ENCODE results near the gene NUDT13. TPM values are rescaled to one million over a fixed set of nuclear protein-coding genes. Genes with fewer than 3 reads are reported as not detected.
A peak's percentile ranks its signal among the peaks of the same experiment; 100 is the strongest.

Gene NUDT13
- total and polyA plus RNA-seq, 9 of the 15 experiments (the other 6 are each of a cell fraction or from before 2014, with no cell fraction given): 4.7 to 11.1 (median 5.6) TPM

DNA sequence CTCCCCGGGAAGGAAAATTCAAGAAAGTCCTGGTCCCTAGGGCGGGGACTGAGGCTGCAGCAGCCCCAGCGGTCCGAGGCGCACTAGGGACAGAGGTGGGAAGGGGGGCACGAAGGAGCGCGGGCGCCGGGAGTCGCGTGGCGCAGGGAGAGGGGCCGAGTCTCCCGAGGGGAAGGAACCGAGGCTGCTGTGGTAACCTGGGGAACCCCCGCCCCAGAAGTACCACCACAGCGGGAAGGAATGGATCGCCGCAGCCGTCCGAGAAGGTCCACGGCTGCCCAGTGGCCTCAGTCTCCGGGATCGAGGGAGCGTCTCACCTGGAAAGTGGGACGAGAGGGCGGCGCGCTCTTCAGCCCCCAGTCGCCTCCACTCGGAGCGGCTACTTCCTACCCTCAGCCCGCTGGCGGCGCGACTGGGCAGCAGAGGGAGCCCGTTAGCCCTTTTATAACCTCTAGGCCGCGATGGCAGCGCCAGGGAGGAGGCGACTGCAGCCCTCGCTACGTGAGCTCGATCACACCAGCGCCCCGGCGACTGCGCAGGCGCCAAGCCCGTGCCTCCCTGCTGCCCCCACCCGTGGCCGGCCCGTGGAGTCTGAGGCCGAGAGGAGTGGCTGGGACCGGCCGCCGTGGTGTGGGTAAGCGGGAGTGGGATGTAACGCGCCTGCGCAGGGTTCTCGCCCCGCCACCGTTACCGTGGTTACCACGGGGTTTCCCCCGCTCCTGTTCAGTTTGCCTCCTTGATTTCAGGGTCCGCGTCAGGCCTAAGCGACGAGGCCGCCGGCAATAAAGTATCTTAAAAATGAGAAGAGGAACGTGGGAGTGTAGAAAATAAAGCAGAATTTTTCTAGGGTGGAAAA is 13.6 kb upstream of the NUDT13 start, which contains the start of gene P4HA1 (continued):
- TF ChIP-seq HDAC1 (IDR thresholded peaks at IDR 0.05): peak in 1 of 2 experiments; percentile 95; a peak in 2 of 4 replicates
- no peak for TF ChIP-seq MED1 (CRISPR knock-in tag; IDR thresholded peaks at IDR 0.05; ENCODE audit: borderline replicate concordance)
- TF ChIP-seq GTF2A2 (tag; IDR thresholded peaks at IDR 0.05): peak; percentile 84
- no peak for TF ChIP-seq TAF15 (IDR thresholded peaks at IDR 0.05; ENCODE audit: low read depth, low read length)
- TF ChIP-seq ZNF79 (CRISPR knock-in tag; IDR thresholded peaks at IDR 0.05; ENCODE audit: low read depth): no peak
- TF ChIP-seq HNRNPLL (IDR thresholded peaks at IDR 0.05; ENCODE audit: low read depth, low read length, poor library complexity, severe bottlenecking): no peak
- TF ChIP-seq, protein P1, sequence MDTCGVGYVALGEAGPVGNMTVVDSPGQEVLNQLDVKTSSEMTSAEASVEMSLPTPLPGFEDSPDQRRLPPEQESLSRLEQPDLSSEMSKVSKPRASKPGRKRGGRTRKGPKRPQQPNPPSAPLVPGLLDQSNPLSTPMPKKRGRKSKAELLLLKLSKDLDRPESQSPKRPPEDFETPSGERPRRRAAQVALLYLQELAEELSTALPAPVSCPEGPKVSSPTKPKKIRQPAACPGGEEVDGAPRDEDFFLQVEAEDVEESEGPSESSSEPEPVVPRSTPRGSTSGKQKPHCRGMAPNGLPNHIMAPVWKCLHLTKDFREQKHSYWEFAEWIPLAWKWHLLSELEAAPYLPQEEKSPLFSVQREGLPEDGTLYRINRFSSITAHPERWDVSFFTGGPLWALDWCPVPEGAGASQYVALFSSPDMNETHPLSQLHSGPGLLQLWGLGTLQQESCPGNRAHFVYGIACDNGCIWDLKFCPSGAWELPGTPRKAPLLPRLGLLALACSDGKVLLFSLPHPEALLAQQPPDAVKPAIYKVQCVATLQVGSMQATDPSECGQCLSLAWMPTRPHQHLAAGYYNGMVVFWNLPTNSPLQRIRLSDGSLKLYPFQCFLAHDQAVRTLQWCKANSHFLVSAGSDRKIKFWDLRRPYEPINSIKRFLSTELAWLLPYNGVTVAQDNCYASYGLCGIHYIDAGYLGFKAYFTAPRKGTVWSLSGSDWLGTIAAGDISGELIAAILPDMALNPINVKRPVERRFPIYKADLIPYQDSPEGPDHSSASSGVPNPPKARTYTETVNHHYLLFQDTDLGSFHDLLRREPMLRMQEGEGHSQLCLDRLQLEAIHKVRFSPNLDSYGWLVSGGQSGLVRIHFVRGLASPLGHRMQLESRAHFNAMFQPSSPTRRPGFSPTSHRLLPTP (IDR thresholded peaks at IDR 0.05; ENCODE audit: borderline replicate concordance, extremely low read depth, insufficient read length): no peak
- no peak for TF ChIP-seq CHD4 (IDR thresholded peaks at IDR 0.05; ENCODE audit: insufficient read depth, insufficient replicate concordance, low read depth, low read length, poor library complexity, severe bottlenecking)
- peak; percentile 1 for TF ChIP-seq DACH1 (IDR thresholded peaks at IDR 0.05; ENCODE audit: partially characterized antibody)
- TF ChIP-seq ZNF785 (CRISPR knock-in tag; IDR thresholded peaks at IDR 0.05): no peak
- TF ChIP-seq RAD51 (IDR thresholded peaks at IDR 0.05; ENCODE audit: borderline replicate concordance, low read depth): no peak
- peak in 1 of 2 experiments; percentile 83; a peak in 2 of 4 replicates for TF ChIP-seq TEAD1 (CRISPR knock-in tag; IDR thresholded peaks at IDR 0.05)
- TF ChIP-seq, protein P2, sequence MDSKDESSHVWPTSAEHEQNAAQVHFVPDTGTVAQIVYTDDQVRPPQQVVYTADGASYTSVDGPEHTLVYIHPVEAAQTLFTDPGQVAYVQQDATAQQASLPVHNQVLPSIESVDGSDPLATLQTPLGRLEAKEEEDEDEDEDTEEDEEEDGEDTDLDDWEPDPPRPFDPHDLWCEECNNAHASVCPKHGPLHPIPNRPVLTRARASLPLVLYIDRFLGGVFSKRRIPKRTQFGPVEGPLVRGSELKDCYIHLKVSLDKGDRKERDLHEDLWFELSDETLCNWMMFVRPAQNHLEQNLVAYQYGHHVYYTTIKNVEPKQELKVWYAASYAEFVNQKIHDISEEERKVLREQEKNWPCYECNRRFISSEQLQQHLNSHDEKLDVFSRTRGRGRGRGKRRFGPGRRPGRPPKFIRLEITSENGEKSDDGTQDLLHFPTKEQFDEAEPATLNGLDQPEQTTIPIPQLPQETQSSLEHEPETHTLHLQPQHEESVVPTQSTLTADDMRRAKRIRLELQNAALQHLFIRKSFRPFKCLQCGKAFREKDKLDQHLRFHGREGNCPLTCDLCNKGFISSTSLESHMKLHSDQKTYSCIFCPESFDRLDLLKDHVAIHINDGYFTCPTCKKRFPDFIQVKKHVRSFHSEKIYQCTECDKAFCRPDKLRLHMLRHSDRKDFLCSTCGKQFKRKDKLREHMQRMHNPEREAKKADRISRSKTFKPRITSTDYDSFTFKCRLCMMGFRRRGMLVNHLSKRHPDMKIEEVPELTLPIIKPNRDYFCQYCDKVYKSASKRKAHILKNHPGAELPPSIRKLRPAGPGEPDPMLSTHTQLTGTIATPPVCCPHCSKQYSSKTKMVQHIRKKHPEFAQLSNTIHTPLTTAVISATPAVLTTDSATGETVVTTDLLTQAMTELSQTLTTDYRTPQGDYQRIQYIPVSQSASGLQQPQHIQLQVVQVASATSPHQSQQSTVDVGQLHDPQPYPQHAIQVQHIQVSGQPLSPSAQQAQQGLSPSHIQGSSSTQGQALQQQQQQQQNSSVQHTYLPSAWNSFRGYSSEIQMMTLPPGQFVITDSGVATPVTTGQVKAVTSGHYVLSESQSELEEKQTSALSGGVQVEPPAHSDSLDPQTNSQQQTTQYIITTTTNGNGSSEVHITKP (IDR thresholded peaks at IDR 0.05; ENCODE audit: partially characterized antibody): no peak
- peak; percentile 66 for TF ChIP-seq HDAC2 (IDR thresholded peaks at IDR 0.05)
- no peak for TF ChIP-seq KLF6 (CRISPR knock-in tag; IDR thresholded peaks at IDR 0.05; ENCODE audit: borderline replicate concordance)
- TF ChIP-seq, protein P3, sequence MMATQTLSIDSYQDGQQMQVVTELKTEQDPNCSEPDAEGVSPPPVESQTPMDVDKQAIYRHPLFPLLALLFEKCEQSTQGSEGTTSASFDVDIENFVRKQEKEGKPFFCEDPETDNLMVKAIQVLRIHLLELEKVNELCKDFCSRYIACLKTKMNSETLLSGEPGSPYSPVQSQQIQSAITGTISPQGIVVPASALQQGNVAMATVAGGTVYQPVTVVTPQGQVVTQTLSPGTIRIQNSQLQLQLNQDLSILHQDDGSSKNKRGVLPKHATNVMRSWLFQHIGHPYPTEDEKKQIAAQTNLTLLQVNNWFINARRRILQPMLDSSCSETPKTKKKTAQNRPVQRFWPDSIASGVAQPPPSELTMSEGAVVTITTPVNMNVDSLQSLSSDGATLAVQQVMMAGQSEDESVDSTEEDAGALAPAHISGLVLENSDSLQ (IDR thresholded peaks at IDR 0.05): no peak

All from K562 (cell line).